CD4-positive, alpha-beta T cell treated with Interleukin-6 at 100 ng/mL for 8 hours (primary cell): ENCODE data around the gene PNMT.
"Not testable (repeated sequence)": the region's sequence is repeated elsewhere in the genome, so short reads cannot be mapped to it uniquely, and the experiment has no call there.

ENCODE experiments used
- DNase-seq: peaks from one replicate; pipeline ENCODE4 v3.0.0-alpha.2; 2020; ENCODE audit warnings: mixed read lengths, low spot score

PNMT gene

DNA sequence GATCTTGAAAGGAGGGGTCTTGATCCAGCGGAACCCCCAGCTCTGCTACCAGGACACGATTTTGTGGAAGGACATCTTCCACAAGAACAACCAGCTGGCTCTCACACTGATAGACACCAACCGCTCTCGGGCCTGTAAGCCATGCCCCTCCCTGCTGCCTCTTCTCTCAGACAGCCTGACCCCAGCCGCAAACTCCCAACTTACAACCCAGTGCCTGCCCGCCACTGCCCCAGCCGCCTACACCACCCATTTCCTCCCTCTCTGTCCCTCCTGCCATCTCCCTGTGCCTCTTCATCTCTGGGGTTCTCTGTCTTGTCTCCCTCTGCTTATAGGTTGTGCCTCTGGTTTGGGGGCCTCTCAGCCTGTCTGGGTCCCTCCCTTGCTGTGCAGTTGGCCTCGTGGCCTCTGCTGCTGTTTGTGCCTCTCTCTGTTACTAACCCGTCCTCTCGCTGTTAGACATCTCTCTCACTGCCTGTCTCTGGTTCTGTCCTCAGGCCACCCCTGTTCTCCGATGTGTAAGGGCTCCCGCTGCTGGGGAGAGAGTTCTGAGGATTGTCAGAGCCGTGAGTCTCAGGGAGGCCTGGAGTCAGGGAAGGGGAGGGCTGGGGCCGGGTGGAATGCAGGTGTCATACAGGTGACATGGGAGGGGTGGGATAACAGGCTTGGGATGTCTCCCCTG lies 41.2 kb downstream of the PNMT start:
- no peak for DNase-seq

DNA sequence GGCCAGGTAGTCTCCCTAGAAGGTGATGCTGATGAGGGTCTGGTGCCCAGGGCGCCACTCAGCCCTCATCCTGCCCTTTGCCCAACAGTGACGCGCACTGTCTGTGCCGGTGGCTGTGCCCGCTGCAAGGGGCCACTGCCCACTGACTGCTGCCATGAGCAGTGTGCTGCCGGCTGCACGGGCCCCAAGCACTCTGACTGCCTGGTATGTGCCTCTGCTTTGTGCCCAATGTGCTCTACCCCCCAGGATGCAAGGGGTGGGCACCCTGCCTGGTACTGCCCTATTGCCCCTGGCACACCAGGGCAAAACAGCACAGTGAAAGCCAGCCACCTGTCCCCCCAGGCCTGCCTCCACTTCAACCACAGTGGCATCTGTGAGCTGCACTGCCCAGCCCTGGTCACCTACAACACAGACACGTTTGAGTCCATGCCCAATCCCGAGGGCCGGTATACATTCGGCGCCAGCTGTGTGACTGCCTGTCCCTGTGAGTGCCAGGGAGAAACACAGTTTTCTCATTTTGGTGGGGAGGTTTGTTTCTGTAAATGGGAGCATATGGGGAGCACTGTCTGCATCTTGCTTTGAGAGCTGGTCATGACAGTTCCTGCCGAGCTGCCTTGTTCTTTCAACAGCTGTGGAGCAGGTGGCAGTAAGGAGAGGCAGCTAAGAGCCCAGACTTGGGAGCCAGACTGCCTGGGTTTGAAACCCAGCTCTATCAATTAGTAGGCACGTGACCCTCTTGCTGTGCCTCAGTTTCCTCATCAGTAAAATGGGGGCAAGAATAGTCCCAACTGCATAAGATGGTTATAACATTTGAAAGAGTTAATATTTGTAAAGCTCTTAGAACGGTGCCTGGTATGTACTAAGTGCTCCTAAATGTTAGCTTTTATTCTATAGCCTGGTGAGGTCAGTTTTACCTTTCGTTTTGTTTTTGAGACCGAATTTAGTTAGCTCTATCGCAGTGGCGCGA lies 42.0 kb downstream of the PNMT start:
- DNase-seq: no peak

DNA sequence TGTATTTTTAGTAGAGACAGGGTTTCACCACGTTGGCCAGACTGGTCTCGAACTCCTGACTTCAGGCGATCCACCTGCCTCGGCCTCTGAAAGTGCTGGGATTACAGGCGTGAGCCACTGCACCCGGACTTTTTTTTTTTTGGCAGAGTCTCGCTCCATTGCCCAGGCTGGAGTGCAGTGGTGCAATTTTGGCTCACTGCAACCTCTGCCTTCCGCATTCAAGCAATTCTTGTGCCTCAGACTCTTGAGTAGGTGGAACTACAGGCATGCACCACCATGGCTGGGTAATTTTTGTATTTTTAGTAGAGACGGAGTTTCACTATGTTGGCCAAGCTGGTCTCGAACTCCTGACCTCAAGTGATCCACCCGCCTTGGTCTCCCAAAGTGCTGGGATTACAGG lies 42.8 kb downstream of the PNMT start:
- not testable (repeated sequence) for DNase-seq

DNA sequence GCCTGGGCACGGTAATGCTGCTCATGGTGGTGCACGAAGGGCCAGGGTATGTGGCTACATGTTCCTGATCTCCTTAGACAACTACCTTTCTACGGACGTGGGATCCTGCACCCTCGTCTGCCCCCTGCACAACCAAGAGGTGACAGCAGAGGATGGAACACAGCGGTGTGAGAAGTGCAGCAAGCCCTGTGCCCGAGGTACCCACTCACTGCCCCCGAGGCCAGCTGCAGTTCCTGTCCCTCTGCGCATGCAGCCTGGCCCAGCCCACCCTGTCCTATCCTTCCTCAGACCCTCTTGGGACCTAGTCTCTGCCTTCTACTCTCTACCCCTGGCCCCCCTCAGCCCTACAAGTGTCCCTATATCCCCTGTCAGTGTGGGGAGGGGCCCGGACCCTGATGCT lies 43.6 kb downstream of the PNMT start:
- no peak for DNase-seq

DNA sequence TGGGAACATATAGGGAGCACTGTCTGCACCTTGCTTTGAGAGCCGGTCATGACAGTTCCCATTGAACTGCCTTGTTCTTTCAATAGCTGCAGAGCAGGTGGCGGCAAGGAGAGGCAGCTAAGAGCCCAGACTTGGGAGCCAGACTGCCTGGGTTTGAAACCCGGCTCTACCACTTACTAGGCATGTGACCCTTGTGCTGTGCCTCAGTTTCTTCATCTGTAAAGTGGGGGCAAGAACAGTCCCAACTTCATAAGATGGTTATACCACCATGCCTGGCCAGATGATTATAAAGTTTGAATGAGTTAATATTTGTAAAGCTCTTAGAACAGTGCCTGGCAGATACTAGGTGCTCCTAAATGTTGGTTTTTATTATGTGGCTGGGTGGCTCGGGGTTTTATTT lies 46.0 kb downstream of the PNMT start:
- DNase-seq: no peak

DNA sequence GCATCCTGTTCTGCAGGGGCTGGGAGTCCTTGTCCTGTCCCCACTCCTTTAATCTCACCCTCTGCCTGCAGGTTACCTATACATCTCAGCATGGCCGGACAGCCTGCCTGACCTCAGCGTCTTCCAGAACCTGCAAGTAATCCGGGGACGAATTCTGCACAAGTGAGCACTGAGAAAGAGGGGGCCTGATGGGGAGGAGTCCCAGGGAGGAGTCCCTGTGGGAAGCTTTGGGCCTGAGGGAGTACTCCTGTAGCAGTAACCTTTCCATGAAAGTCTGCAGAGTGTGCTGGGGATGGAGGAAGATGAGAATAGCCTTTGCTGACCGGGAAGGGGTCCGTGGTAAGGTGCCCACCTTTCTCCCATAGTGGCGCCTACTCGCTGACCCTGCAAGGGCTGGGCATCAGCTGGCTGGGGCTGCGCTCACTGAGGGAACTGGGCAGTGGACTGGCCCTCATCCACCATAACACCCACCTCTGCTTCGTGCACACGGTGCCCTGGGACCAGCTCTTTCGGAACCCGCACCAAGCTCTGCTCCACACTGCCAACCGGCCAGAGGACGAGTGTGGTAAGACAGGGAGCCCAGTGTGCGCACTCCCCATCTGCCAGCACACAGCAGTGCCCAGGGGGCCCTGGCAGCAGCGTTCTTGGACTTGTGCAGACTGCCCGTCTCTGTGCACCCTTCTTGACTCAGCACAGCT lies 47.3 kb downstream of the PNMT start:
- DNase-seq: no peak

DNA sequence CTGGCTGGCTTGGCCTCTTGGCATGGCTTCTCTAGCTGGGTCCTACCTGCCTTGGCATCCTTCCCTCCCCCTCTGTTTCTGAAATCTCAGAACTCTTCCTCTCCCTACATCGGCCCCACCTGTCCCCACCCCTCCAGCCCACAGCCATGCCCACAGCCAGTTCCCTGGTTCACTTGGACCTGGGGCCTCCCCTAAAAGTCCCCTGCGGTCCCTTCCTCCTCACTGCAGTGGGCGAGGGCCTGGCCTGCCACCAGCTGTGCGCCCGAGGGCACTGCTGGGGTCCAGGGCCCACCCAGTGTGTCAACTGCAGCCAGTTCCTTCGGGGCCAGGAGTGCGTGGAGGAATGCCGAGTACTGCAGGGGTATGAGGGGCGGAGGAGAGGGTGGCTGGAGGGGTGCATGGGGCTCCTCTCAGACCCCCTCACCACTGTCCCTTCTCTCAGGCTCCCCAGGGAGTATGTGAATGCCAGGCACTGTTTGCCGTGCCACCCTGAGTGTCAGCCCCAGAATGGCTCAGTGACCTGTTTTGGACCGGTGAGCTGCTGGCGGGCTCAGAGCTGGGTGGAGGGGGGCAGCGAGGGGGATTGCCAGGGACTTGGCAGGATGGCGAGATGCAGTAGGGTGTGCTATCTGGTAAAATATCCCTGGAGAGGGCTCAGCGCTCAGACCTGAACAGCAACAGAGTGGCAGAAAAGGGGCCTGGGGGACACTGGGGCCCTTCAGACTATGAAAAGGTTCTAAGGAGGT lies 48.0 kb downstream of the PNMT start:
- DNase-seq: no peak

DNA sequence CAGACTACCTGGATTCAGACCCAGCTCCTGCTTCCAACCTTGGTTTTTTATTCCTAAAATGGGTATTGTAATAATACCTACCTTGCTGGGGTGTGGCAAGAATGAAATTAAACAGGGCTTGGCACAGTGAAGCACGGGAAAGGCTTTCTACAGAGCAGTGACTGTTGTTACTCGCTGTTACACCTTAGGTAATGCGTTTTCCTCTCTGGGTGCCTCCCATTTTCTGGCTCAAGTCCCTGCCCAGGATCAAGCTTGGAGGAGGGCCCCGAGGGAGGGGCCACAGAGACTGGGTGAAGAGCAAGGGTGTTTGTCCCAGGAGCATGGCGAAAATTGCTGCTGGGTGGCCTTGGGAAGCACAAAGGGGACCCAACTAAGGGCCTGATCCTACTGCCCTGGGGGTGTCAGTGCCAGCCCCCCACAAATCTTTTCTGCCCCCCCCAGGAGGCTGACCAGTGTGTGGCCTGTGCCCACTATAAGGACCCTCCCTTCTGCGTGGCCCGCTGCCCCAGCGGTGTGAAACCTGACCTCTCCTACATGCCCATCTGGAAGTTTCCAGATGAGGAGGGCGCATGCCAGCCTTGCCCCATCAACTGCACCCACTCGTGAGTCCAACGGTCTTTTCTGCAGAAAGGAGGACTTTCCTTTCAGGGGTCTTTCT lies 48.8 kb downstream of the PNMT start:
- DNase-seq: no peak

DNA sequence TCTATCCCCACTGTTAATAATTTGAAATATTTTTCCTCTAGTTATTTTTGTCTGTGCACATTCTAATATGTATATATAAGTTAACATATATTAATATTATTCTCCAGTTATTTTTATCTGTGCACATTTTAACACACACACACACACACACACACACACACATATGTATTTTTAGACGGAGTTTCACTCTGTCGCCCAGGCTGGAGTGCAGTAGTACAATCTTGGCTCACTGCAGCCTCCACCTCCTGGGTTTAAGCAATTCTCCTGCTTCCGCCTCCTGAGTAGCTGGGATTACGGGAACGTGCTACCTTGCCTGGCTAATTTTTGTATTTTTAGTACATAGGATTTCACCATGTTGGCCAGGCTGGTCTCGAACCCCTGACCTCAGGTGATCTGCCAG lies 49.4 kb downstream of the PNMT start:
- DNase-seq: no peak

DNA sequence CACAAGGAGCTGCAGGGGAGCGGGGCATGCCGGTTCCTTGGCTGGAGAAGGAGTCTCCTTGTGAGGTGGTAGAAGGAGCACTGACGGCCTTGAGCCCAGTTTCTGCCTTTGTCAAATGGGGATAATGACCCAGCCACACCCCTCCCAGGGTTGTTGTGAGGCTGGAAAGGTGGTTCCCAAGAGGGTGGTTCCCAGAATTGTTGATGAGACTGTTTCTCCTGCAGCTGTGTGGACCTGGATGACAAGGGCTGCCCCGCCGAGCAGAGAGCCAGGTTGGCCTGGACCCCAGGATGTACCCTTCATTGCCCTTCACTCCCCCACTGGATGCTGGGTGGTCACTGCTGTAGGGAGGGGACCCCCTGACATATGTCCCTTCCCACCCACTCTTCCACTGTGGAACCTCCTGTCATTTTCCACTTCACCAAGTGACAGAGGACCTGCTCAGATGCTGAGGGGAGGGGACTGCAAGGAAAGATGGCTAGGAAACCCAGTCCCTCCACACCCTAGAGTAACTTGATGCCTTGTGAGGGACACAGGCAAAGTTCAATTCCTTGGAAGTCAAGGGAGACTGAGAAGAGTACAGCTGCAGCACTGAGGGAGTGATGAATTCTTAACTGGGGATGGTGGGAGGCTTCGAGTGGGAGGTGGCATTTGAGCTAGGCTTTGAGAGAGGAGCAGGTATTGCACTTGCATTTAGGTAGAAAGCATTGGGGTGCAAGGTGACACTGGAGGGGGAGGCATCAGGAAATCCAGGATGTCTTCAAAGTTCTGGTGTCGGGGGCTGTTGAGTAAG lies 51.5 kb downstream of the PNMT start:
- no peak for DNase-seq
